Stimulated activated memory B cell treated with anti-CD40 and anti-IgM and Interleukin-4, amounts not matched to agents 10 μg/mL and 1 μg/mL and 100 μg/mL, for 72 hours (primary cell): ENCODE measurements around the gene ERMN.
A peak's percentile ranks its signal among the peaks of the same experiment; 100 is the strongest.

Experiments
- ATAC-seq: fragments of 150-1000 bp; cut with Tn5 transposase; 2 replicates; pipeline ENCODE4 v1.10.0; 2021
- H3K27ac Mint-ChIP-seq: one replicate; pipeline ENCODE4 v1.8.0; 2022; ENCODE audit warnings: mild to moderate bottlenecking, mixed read lengths
- H3K27me3 Mint-ChIP-seq: one replicate; pipeline ENCODE4 v1.8.0; 2022; ENCODE audit warnings: mixed read lengths
- H3K36me3 Mint-ChIP-seq: one replicate; pipeline ENCODE4 v1.8.0; 2022; ENCODE audit warnings: mixed read lengths
- H3K4me1 Mint-ChIP-seq: one replicate; pipeline ENCODE4 v1.8.0; 2022; ENCODE audit warnings: mixed read lengths
- H3K4me3 Mint-ChIP-seq: one replicate; pipeline ENCODE4 v1.8.0; 2022; ENCODE audit warnings: mild to moderate bottlenecking, moderate library complexity, mixed read lengths
- H3K9me3 Mint-ChIP-seq: one replicate; pipeline ENCODE4 v1.8.0; 2022; ENCODE audit warnings: mixed read lengths

ERMN gene

DNA sequence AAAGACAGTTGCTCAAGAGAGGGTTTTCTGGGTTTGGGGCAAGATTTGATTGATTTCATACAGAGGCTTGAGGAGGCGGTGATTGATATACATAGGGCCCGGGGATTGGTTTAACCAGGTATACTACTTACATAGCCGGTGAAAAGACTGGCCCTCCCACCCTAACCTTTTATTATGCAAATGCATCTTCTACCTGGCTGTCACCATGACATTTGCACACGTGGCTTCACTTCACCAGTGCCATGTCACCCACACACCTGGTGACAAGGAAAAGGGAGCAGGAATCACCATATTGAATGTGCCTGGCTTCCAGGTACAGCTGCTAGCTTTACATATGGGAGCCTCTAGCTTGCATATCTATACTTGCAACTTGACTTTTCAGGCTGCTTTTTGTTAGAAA is 9.7 kb downstream of the ERMN start:
- H3K27ac Mint-ChIP-seq = no peak overlapping the region

DNA sequence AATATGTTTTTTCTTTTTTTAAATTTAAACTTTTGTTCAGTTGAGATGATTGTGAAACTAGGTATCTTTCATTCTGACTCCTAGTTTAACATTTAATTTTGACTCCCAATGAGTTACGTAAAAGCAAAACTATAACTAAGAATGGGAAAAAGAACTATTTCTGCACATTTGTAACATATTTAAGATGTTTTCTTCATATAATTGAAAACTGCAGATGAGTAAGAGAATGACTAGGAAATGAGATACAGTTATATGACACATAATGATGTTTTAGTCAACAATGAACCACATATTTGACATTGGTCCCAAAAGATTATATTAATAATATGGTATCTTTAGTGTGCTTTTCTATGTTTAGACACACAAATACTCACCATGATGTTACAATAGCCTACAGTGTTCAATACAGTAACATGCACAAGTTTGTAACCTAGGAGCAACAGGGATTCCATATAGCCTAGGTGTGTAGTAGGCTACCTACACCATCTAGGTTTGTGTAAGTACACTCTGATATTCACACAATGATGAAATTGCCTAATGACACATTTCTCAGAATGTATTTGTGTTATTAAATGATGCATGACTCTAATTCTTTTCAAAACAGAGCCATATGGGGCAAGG is 12.6 kb downstream of the ERMN start:
- no peaks in the 10 kb centered on the region for H3K9me3 Mint-ChIP-seq
- no peak overlapping the region for H3K27ac Mint-ChIP-seq
- ATAC-seq = no peak
- H3K27me3 Mint-ChIP-seq = no peaks in the 10 kb centered on the region
- no peaks in the 10 kb centered on the region for H3K4me1 Mint-ChIP-seq
- no peaks in the 10 kb centered on the region for H3K36me3 Mint-ChIP-seq
- no peak overlapping the region for H3K4me3 Mint-ChIP-seq

More for the DNA sequence above, 9.7 kb downstream of the ERMN start:
- no peak for ATAC-seq
- H3K9me3 Mint-ChIP-seq = no peaks in the 10 kb centered on the region
- H3K27me3 Mint-ChIP-seq = no peaks in the 10 kb centered on the region
- no peak overlapping the region for H3K4me3 Mint-ChIP-seq
- H3K4me1 Mint-ChIP-seq = no peaks in the 10 kb centered on the region
- H3K36me3 Mint-ChIP-seq = peaks cover 13% of the 10 kb centered on the region

DNA sequence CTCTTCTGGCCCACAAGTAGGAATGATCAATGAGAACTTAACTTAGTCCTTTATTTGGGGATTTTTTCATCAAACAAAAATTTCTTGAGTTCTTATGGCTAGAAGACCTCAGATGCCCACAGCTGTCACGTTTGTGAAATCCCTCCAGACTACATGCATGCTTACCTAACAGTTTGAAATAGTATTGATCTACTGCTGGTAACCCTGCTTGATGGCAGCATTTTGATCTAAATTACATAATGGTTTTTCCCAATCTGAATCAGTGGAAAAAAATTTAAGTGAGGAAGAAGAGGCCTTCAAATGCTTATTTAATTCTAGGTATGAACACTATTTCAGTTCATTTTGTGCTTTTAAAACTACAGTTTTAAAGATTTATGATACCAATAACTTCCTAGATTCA is 13.9 kb downstream of the ERMN start:
- no peak for ATAC-seq
- no peak overlapping the region for H3K4me3 Mint-ChIP-seq
- no peaks in the 10 kb centered on the region for H3K9me3 Mint-ChIP-seq
- no peaks in the 10 kb centered on the region for H3K36me3 Mint-ChIP-seq
- H3K4me1 Mint-ChIP-seq = no peaks in the 10 kb centered on the region
- H3K27ac Mint-ChIP-seq = no peak overlapping the region
- H3K27me3 Mint-ChIP-seq = no peaks in the 10 kb centered on the region

- H3K27ac Mint-ChIP-seq = no peak overlapping the region
- no peaks in the 10 kb centered on the region for H3K27me3 Mint-ChIP-seq
- H3K4me3 Mint-ChIP-seq = no peak overlapping the region
- ATAC-seq = no peak
- H3K9me3 Mint-ChIP-seq = no peaks in the 10 kb centered on the region
- H3K4me1 Mint-ChIP-seq = no peaks in the 10 kb centered on the region
- H3K36me3 Mint-ChIP-seq = no peaks in the 10 kb centered on the region
Measured at GRCh38 chr2:157309878-157310277, 15.7 kb downstream of the ERMN start.

- Mint-ChIP-seq H3K27ac (no peak overlapping the region), H3K9me3 (no peaks in the 10 kb centered on the region), H3K4me3 (no peak overlapping the region), H3K36me3 (no peaks in the 10 kb centered on the region), H3K27me3 (no peaks in the 10 kb centered on the region), H3K4me1 (no peaks in the 10 kb centered on the region)
- ATAC-seq = no peak
Measured at GRCh38 chr2:157307021-157307420, 18.6 kb downstream of the ERMN start.

GRCh38 chr2:157305723-157306110 is 19.9 kb downstream of the ERMN start:
- Mint-ChIP-seq H3K9me3 (no peaks in the 10 kb centered on the region), H3K27ac (no peak overlapping the region), H3K4me1 (no peaks in the 10 kb centered on the region), H3K27me3 (no peaks in the 10 kb centered on the region), H3K4me3 (no peak overlapping the region), H3K36me3 (no peaks in the 10 kb centered on the region)
- no peak for ATAC-seq

DNA sequence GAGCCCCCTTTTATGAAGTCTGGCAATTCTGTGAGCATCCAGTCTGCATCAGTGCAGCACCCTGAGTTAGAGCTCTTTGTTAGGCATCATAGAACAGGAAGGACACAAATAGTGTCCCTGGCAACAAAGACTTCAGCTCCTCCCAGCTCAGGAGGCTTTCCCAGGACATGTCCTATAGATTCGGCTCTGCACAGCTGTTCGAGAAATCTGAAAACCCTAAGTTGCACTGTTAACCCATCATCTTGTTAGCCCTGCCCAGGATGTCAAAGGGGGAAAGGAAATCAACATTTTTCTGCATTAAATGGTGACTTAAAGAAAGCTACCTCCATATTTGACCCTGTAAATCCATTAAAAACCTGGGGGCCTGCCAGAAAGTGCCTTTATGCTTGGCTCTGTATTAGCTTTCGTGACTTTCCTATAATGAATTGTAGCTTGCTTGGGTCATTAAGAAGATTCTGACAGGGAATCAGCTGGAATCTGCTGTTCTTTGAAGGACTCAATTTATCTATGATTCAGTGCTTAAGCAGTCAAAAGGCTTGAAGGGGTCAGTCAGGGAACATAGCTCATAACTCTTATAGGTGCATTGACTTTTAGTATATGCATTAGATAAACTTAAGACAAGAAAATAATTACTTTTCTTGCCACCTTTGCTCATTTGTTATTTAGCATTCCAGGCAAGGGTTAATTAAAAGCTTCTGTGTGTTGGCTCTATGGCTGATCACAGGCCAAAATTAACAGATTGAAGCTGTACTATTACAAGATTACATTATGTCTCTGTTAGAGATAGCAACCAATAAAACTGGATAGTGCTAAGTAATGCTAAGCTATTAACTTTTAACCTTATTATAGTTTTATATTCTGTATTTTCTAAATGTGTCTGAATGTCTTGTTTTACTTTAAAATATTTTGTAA is 20.6 kb downstream of the ERMN start:
- no peak overlapping the region for H3K4me3 Mint-ChIP-seq
- no peaks in the 10 kb centered on the region for H3K9me3 Mint-ChIP-seq
- H3K27me3 Mint-ChIP-seq = no peaks in the 10 kb centered on the region
- H3K4me1 Mint-ChIP-seq = no peaks in the 10 kb centered on the region
- no peak overlapping the region for H3K27ac Mint-ChIP-seq
- no peak for ATAC-seq
- H3K36me3 Mint-ChIP-seq = no peaks in the 10 kb centered on the region

GRCh38 chr2:157303612-157304011 is 22.0 kb downstream of the ERMN start:
- Mint-ChIP-seq H3K36me3 (no peaks in the 10 kb centered on the region), H3K27me3 (no peaks in the 10 kb centered on the region), H3K27ac (no peak overlapping the region), H3K9me3 (no peaks in the 10 kb centered on the region), H3K4me3 (no peak overlapping the region), H3K4me1 (no peaks in the 10 kb centered on the region)
- no peak for ATAC-seq

DNA sequence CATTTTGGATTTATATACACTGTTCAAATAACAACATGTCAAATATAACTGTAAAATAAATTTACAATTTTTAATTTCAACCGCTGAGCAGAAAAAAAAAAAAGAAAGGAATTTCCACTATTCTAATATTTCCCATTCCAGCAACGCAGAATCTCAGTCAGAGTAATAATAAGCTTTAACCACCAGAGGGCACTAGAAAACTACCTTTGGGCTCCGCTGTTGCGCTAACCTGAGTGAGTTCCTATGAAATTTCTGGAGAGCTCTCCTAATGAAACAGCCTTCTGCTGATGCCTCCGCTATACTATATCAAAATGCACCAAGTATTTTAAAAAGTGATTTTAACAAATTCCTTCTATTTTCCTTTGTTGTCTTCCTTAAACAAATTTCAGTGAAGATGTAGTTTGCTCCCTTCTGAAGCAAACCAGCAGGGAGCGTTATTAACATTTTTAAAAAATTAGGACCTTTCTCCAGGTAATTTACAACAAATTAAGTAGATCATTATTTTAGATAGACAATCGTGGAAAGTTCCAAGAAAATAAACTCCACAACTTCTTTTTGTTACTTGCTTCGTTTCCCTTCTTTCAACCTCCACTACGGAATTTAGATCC is 23.0 kb downstream of the ERMN start:
- Mint-ChIP-seq H3K4me1 (no peaks in the 10 kb centered on the region), H3K27ac (no peak overlapping the region), H3K27me3 (peaks cover 3% of the 10 kb centered on the region), H3K9me3 (no peaks in the 10 kb centered on the region), H3K4me3 (no peak overlapping the region), H3K36me3 (no peaks in the 10 kb centered on the region)
- peak; percentile 68 for ATAC-seq

GRCh38 chr2:157301307-157301706 is 24.3 kb downstream of the ERMN start:
- H3K4me3 Mint-ChIP-seq = no peak overlapping the region
- H3K27me3 Mint-ChIP-seq = peaks cover 9% of the 10 kb centered on the region
- ATAC-seq = no peak
- no peaks in the 10 kb centered on the region for H3K36me3 Mint-ChIP-seq
- no peaks in the 10 kb centered on the region for H3K4me1 Mint-ChIP-seq
- no peaks in the 10 kb centered on the region for H3K9me3 Mint-ChIP-seq
- H3K27ac Mint-ChIP-seq = no peak overlapping the region

- Mint-ChIP-seq H3K9me3 (no peaks in the 10 kb centered on the region), H3K36me3 (no peaks in the 10 kb centered on the region), H3K4me3 (no peak overlapping the region), H3K27me3 (peaks cover 9% of the 10 kb centered on the region), H3K27ac (no peak overlapping the region), H3K4me1 (no peaks in the 10 kb centered on the region)
- no peak for ATAC-seq
Measured at GRCh38 chr2:157296958-157297357, 28.7 kb downstream of the ERMN start.

GRCh38 chr2:157296490-157296889 is 29.1 kb downstream of the ERMN start:
- Mint-ChIP-seq H3K9me3 (no peaks in the 10 kb centered on the region), H3K27ac (no peak overlapping the region), H3K4me3 (no peak overlapping the region), H3K36me3 (no peaks in the 10 kb centered on the region), H3K27me3 (peaks cover 9% of the 10 kb centered on the region), H3K4me1 (no peaks in the 10 kb centered on the region)
- no peak for ATAC-seq

DNA sequence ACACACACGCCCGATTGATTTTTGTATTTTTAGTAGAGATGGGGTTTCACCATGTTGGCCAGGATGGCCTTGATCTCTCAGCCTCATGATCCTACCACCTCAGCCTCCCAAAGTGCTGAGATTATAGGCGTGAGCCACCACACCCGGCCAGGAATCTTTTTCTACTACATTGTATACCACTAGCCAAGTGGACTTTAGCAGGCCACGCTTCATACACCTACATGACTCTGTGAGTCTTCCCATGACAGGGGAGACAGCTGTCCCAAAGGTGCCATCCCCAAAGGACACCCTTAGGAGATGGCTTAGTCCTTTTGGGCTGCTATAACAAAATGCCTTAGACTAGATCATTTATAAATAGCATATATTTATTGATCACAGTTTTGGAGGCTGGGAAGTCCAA is 32.8 kb downstream of the ERMN start:
- Mint-ChIP-seq H3K27ac (no peak overlapping the region), H3K36me3 (no peaks in the 10 kb centered on the region), H3K4me3 (no peak overlapping the region), H3K4me1 (no peaks in the 10 kb centered on the region), H3K9me3 (no peaks in the 10 kb centered on the region), H3K27me3 (peaks cover 16% of the 10 kb centered on the region)
- no peak for ATAC-seq

GRCh38 chr2:157291018-157291417 is 34.6 kb downstream of the ERMN start:
- H3K4me1 Mint-ChIP-seq = no peaks in the 10 kb centered on the region
- H3K4me3 Mint-ChIP-seq = no peak overlapping the region
- peaks cover 15% of the 10 kb centered on the region for H3K27me3 Mint-ChIP-seq
- no peak overlapping the region for H3K27ac Mint-ChIP-seq
- no peaks in the 10 kb centered on the region for H3K9me3 Mint-ChIP-seq
- no peak for ATAC-seq
- no peaks in the 10 kb centered on the region for H3K36me3 Mint-ChIP-seq

DNA sequence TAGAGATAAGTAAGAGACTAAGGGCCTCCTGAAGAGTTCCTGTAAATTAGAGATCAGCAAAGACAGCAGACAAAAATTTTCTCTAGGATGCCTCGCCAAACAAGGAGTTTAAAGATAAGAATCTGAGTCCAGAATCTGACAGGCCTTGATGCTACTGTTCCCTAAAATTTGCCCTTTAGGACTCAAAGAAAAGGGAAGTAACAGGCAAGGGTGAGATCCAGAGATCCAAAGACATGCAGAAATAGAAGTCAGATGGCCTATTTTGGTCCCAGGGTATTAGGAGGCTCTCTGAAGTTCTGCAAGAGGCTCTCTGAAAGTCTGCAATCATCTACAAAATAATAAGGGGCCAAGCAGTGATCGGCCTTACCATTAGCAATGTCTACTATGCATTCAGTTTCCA is 35.1 kb downstream of the ERMN start:
- H3K27me3 Mint-ChIP-seq = peaks cover 15% of the 10 kb centered on the region
- H3K4me3 Mint-ChIP-seq = no peak overlapping the region
- no peak for ATAC-seq

DNA sequence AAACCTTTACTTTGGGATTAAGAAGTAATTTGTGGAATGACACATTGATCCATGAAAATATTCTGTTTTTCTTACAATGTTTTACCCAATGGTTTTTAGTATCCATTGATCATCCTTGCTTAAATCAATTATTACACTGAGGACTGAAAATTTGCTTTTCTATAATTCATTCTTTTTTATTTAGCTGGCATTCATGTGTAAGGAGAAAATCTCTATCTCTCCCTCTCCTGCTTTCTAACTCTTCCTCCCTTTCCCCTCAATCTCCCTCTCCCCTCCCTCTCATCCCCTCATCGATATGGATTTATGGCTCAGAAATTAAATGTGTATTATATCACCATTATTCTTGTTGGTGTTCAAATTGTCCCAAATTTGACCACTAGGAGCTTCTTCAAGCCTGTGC is 38.5 kb downstream of the ERMN start:
- no peak for ATAC-seq
- no peaks in the 10 kb centered on the region for H3K4me1 Mint-ChIP-seq
- no peaks in the 10 kb centered on the region for H3K36me3 Mint-ChIP-seq
- H3K4me3 Mint-ChIP-seq = no peak overlapping the region
- no peak overlapping the region for H3K27ac Mint-ChIP-seq
- peaks cover 15% of the 10 kb centered on the region for H3K27me3 Mint-ChIP-seq
- H3K9me3 Mint-ChIP-seq = no peaks in the 10 kb centered on the region

More for the DNA sequence above, 35.1 kb downstream of the ERMN start:
- H3K36me3 Mint-ChIP-seq = no peaks in the 10 kb centered on the region
- no peaks in the 10 kb centered on the region for H3K4me1 Mint-ChIP-seq
- no peak overlapping the region for H3K27ac Mint-ChIP-seq
- H3K9me3 Mint-ChIP-seq = no peaks in the 10 kb centered on the region
